Dendritic cell treated with granulocyte-macrophage colony-stimulating factor and Interleukin-4, amounts not matched to agents 40 ng/mL and 50 ng/mL, for 4 days (primary cell): ENCODE data around the gene VPS18.

Experiments
- H3K27ac Mint-ChIP-seq: one replicate; pipeline ENCODE4 v1.8.0; 2022; ENCODE audit warnings: mild to moderate bottlenecking, mixed read lengths
- H3K27me3 Mint-ChIP-seq: one replicate; pipeline ENCODE4 v1.8.0; 2022; ENCODE audit warnings: mild to moderate bottlenecking, mixed read lengths
- H3K36me3 Mint-ChIP-seq: one replicate; pipeline ENCODE4 v1.8.0; 2022; ENCODE audit warnings: low read depth, mixed read lengths
- H3K4me1 Mint-ChIP-seq: one replicate; pipeline ENCODE4 v1.8.0; 2022; ENCODE audit warnings: low read depth, mixed read lengths
- H3K4me3 Mint-ChIP-seq: one replicate; pipeline ENCODE4 v1.8.0; 2022; ENCODE audit warnings: mild to moderate bottlenecking, moderate library complexity, mixed read lengths
- H3K9me3 Mint-ChIP-seq: one replicate; pipeline ENCODE4 v1.8.0; 2022; ENCODE audit warnings: mixed read lengths
- intact Hi-C: fragments of 100-400 bp; cut with micrococcal nuclease; formaldehyde crosslinking; loops from one replicate; pipeline ENCODE4 v1.15.0; 2022

VPS18 gene

DNA sequence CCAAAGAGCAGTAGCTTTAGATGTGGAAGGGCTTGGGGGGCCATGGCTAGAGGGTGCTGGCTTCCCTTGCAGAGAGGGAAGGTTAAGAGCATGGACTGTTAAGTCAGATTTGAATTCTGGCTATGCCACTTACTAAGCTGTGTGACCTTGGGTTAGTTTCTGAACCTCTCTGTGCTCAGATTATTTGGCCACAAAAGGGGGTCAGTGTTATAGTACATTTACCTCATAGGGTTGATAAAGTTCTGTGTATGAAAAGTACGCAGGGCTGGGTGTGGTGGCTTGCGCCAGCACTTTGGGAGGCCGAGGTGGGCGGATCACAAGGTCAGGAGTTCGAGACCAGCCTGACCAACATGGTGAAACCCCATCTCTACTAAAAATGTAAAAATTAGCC, 6.8 kb downstream of the VPS18 start:
- Mint-ChIP-seq H3K27ac (no peak overlapping the region), H3K9me3 (no peaks in the 10 kb centered on the region), H3K27me3 (no peaks in the 10 kb centered on the region), H3K4me1 (peaks cover 76% of the 10 kb centered on the region), H3K4me3 (no peak overlapping the region), H3K36me3 (peaks cover 98% of the 10 kb centered on the region)
- intact Hi-C loops: no loop called here

DNA sequence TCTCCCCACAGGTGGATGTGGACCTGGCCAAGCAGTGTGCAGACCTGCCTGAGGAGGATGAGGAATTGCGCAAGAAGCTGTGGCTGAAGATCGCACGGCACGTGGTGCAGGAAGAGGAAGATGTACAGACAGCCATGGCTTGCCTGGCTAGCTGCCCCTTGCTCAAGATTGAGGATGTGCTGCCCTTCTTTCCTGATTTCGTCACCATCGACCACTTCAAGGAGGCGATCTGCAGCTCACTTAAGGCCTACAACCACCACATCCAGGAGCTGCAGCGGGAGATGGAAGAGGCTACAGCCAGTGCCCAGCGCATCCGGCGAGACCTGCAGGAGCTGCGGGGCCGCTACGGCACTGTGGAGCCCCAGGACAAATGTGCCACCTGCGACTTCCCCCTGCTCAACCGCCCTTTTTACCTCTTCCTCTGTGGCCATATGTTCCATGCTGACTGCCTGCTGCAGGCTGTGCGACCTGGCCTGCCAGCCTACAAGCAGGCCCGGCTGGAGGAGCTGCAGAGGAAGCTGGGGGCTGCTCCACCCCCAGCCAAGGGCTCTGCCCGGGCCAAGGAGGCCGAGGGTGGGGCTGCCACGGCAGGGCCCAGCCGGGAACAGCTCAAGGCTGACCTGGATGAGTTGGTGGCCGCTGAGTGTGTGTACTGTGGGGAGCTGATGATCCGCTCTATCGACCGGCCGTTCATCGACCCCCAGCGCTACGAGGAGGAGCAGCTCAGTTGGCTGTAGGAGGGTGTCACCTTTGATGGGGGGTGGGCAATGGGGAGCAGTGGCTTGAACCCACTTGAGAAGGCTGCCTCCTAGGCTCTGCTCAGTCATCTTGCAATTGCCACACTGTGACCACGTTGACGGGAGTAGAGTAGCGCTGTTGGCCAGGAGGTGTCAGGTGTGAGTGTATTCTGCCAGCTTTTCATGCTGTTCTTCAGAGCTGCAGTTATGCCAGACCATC, 8.6 kb downstream of the VPS18 start:
- H3K4me1 Mint-ChIP-seq: peaks cover 88% of the 10 kb centered on the region
- no peaks in the 10 kb centered on the region for H3K9me3 Mint-ChIP-seq
- H3K27ac Mint-ChIP-seq: peak overlapping the region; percentile 21
- H3K4me3 Mint-ChIP-seq: peak overlapping the region; percentile 20
- intact Hi-C loops: no loop called here
- no peaks in the 10 kb centered on the region for H3K27me3 Mint-ChIP-seq
- peaks cover 79% of the 10 kb centered on the region for H3K36me3 Mint-ChIP-seq

DNA sequence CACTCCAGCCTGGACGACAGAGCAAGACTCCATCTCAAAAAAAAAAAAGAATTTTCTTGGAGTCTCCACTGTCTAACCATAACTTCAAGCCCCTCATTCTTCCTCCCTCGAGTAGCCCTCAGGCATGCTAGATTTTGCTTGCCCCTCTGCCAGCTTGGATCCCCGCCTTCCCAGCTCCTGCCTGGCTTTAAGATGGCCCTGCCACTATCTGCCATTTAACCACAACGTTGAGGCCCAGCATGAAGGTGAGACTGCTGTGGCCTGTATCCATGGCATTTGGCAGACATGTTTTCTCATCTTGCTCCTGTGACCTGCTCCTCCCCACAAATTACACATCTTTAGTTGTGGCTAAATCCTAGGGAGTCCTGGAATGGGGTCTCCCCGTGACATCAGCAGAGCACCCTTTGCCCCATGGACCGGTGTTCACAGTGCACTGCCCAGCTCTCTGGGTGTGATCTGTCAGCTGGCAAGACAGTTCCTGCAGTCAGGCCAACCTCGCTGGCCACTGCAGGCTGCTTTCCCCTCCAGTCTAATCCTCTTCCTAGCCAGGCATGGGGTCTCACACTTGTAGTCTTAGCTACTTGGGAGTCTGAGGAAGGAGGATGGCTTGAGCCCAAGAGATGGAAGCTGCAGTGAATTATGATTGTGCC, 10.4 kb downstream of the VPS18 start:
- no peak overlapping the region for H3K4me3 Mint-ChIP-seq
- H3K36me3 Mint-ChIP-seq: peaks cover 62% of the 10 kb centered on the region
- no peaks in the 10 kb centered on the region for H3K27me3 Mint-ChIP-seq
- H3K27ac Mint-ChIP-seq: peak overlapping the region; percentile 20
- no peaks in the 10 kb centered on the region for H3K9me3 Mint-ChIP-seq
- intact Hi-C loops: loop anchor here (1.0 to 5.0 kb wide), 3 partner anchors 38 to 281 kb away; no protein-coding TSS in a partner anchor
- H3K4me1 Mint-ChIP-seq: peaks cover 93% of the 10 kb centered on the region

DNA sequence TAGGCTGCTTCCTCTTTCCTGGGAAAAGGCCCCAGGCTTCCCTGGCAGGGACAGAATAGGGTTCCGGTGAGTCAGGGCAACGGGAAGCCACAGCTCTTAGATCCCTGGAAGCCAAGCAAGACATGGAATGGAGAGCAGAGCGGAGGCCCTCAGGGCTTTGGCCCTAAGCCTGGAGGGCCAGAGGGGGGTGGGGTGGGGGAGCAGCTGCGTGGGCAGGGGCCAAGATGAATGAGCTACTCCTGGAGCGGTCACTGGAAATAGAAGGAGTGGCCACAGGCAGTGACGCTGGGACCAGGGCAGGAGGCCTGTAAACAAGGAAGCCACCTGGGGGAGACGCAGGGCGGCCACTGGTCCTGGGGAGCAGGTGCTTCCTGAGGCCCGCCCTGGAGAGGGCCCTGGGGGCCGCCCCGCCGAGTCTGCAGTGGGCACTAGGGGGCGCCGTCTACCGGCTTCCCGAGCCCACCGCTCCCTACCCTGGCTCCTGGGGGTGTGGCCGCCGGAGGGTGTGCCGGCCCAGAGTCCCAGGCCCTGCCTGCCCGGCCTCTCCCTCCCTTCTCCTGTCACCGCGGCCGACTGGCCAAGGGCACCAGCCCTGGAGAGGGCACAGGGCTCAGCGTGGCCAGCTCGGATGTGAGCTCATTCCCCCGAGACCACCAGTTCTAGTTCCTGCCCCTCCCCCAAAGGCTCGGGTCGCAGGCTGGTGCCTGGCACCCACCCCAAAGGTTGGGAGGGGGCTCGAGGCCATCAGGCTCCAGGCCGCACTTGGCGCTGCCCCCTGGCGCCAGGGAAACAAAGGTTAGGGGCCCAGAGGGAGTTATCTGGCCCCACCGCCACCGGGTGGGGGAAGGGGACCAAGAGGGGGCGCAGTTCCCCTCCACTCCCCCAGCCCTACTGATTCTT, 12.1 kb downstream of the VPS18 start:
- intact Hi-C loops: loop anchor here (5.0 kb wide), 1 partner anchor 36 kb away; no protein-coding TSS in a partner anchor
- peak overlapping the region; percentile 76 for H3K27ac Mint-ChIP-seq
- no peaks in the 10 kb centered on the region for H3K9me3 Mint-ChIP-seq
- H3K36me3 Mint-ChIP-seq: peaks cover 45% of the 10 kb centered on the region
- H3K27me3 Mint-ChIP-seq: no peaks in the 10 kb centered on the region
- H3K4me3 Mint-ChIP-seq: peak overlapping the region; percentile 42
- H3K4me1 Mint-ChIP-seq: peaks cover 88% of the 10 kb centered on the region

DNA sequence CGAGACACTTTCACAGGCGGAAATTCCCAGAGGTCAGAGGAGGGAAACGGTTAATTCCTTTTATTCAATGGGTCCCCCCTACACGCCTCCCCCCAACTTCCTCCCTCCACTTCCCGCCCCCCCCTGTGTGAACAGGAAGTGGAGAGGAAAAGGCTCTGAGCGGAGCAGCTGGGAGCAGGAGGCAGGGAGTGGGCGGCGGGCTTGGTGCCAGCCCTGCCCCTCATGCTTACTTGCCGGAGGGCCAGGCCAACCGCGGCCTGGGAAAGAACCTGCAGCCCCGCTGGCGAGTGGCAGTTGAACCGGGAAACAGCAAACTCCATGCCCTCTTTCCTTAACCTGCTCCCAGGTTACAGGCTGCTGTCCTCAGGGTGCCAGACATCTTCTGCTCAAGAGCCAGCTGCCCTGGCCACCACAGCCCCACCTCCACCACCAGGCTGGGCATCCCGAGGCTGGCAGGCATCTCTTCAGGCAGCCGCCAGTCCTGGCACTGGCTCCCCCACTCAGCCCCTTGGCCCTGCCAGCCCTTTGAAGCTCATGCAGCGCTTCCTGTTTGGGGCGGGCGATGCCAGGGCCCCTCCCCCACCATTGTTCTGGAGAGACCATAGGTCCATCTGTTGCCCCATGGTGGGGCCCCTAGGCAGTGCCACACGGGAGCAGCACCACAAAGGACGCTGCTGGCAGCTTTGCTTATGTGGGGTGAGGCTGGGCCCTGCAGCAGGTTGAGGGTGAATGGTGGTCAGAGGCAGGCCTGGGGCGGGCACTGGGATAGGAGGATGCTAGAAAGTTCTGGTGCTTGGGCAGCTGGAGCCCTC, 12.9 kb downstream of the VPS18 start:
- Mint-ChIP-seq H3K27me3 (no peaks in the 10 kb centered on the region), H3K4me1 (peaks cover 80% of the 10 kb centered on the region), H3K27ac (peak overlapping the region; percentile 76)

DNA sequence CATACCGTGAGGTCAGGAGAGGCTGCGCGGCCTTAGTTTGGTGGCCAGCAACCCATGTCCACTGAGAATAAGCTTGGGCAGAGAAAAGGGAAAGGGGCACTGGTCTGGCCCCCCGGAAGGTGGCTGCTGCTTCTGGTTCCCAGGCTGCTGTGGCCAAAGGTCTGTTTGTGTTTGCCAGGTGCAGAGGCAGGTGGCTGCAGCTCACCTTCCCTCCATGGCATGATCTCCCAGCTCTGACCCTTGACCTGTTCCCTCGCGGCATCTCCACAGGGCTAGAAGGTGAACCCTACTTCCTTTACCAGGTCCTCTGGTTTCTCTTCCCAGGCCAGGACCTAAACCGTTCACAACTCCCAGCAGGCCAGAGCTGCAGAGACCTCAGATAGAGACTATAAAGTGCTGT, 13.8 kb downstream of the VPS18 start:
- H3K36me3 Mint-ChIP-seq: peaks cover 27% of the 10 kb centered on the region
- no peaks in the 10 kb centered on the region for H3K9me3 Mint-ChIP-seq
- peaks cover 71% of the 10 kb centered on the region for H3K4me1 Mint-ChIP-seq
- peak overlapping the region; percentile 30 for H3K27ac Mint-ChIP-seq
- no peak overlapping the region for H3K4me3 Mint-ChIP-seq
- no peaks in the 10 kb centered on the region for H3K27me3 Mint-ChIP-seq
- intact Hi-C loops: loop anchor here (5.0 kb wide), 1 partner anchor 34 kb away; no protein-coding TSS in a partner anchor

More for the DNA sequence above, 12.9 kb downstream of the VPS18 start:
- intact Hi-C loops: loop anchor here (5.0 kb wide), 1 partner anchor 35 kb away; no protein-coding TSS in a partner anchor
- H3K9me3 Mint-ChIP-seq: no peaks in the 10 kb centered on the region
- peaks cover 36% of the 10 kb centered on the region for H3K36me3 Mint-ChIP-seq
- H3K4me3 Mint-ChIP-seq: peak overlapping the region; percentile 57

DNA sequence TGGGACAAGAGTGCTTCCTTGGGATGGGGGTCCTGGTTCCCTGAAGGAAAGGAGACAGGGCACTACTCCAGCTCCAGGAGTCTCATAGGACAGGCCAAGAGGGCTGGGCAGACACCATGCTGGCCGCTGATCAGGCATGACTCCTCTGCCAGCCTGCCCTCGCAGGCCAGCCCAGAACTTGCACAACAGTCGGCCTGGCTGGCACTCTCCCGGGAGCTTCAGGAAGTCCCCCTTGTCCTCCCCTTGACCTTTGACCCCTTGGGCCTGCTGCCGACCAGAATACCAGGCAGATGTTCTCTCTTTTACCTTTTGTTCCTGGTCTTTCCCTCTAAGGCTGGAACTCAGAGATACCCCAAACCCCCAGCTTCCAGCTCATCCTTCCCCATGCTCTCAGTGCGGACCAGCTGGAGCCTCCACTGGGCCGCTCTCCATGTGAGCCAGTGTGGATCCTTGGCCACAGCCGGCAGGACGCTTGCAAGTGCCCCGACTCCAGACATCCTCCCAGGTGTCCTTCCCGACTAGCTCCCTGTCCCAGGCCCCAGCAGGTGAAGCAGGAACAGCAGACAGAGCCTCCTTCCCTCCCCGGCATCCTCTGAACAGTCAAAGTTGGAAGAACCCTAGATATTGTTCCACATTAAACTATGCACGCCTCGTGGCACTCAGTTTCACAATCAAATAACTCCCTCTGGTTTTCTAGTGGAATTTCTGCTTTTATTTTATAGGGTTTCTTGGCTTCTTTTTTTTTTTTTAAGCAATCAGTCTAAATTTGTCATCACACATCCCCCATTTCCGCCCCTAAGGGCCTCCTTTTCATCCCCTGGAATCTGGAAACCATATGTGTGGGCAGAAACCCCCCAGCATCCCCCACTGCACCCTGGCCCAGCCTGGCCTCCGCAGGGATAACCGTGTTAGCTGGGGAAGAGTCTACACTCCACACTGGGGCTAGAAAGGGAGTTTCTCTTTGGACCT, 15.7 kb downstream of the VPS18 start:
- Mint-ChIP-seq H3K4me3 (no peak overlapping the region), H3K36me3 (peaks cover 9% of the 10 kb centered on the region), H3K9me3 (no peaks in the 10 kb centered on the region), H3K27me3 (no peaks in the 10 kb centered on the region), H3K4me1 (peaks cover 52% of the 10 kb centered on the region), H3K27ac (peak overlapping the region; percentile 31)
- intact Hi-C loops: loop anchor here (5.0 kb wide), 1 partner anchor 32 kb away; no protein-coding TSS in a partner anchor

DNA sequence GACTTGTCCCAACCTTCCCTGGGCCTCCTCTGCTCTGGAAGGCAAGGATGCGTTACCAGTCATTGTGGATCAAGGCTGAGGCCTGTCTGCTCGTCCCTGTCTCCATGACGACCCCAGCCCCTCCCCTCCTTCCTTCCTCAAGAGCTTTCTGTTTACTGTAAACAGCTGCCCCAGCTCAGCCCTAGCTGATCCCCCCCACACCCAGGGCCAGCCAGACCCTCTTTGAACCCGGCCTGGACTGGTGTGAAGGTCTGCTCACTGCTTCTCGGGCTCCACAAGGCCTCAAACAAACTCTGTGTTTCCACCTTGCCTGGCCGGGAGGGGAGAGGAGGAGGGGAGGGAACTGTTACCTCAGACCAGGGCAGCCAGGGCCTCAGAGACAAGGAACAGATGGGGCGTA, 16.9 kb downstream of the VPS18 start:
- H3K36me3 Mint-ChIP-seq: no peaks in the 10 kb centered on the region
- no peak overlapping the region for H3K27ac Mint-ChIP-seq
- intact Hi-C loops: no loop called here
- H3K4me3 Mint-ChIP-seq: no peak overlapping the region
- no peaks in the 10 kb centered on the region for H3K9me3 Mint-ChIP-seq
- no peaks in the 10 kb centered on the region for H3K27me3 Mint-ChIP-seq
- peaks cover 41% of the 10 kb centered on the region for H3K4me1 Mint-ChIP-seq

DNA sequence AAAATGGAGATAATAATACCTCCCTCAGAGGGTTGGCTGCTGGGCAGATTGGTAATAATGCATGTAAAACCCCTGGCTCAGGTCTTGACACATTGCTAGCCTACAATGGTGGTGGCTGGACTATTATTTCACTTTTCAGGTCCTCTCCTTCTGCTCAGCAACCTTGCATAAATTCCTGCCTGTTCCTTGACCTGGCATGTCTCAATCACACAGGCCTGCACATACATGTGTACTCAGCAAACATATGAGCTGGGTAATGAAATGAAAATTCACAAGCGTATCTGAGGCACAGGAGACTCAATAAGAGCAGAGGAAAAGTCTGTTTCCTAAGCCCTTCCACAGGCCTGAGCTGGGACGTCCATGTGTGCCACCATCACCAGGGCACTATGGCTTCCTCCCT, 17.4 kb downstream of the VPS18 start:
- H3K27ac Mint-ChIP-seq: no peak overlapping the region
- H3K4me1 Mint-ChIP-seq: peaks cover 36% of the 10 kb centered on the region
- H3K36me3 Mint-ChIP-seq: no peaks in the 10 kb centered on the region
- H3K4me3 Mint-ChIP-seq: no peak overlapping the region
- no peaks in the 10 kb centered on the region for H3K27me3 Mint-ChIP-seq
- no peaks in the 10 kb centered on the region for H3K9me3 Mint-ChIP-seq
- intact Hi-C loops: no loop called here

DNA sequence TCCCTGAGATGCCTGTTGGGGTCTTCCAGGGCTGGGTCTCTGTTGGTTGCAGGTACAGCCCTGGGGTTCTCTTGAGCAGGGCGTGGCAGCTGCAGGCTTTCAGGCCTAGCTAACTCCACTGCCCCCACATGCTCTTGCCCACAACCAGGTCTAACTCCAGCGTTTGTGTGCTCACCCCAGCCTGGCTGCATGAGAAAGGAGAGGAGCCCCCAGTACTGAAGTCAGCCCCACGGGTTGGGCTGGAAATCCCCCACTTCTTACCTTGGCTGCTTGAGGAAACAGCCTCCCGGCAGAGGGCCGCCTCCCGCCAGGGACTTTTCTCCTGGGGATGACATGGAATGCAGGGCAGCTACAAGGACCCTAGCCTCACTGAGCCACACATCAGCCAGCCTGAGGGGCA, 18.2 kb downstream of the VPS18 start:
- H3K4me3 Mint-ChIP-seq: no peak overlapping the region
- no peaks in the 10 kb centered on the region for H3K36me3 Mint-ChIP-seq
- no peaks in the 10 kb centered on the region for H3K27me3 Mint-ChIP-seq
- H3K4me1 Mint-ChIP-seq: peaks cover 28% of the 10 kb centered on the region
- H3K9me3 Mint-ChIP-seq: no peaks in the 10 kb centered on the region
- no peak overlapping the region for H3K27ac Mint-ChIP-seq
- intact Hi-C loops: no loop called here

DNA sequence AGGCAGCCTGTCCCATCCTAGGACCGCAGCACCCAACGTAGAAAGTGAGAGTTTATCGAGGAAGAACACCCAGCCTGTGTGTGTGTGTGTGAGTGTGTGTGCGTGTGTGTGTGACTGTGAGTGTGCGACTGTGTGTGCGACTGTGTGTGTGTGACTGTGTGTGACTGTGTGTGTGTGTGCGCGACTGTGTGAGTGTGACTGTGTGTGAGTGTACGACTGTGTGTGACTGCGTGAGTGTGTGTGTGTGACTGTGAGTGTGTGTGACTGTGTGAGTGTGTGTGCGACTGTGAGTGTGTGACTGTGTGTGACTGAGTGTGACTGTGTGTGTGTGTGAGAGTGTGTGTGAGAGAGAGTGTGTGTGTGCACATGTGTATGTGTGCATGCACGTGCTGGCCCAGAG, 19.8 kb downstream of the VPS18 start:
- Mint-ChIP-seq H3K27me3 (no peaks in the 10 kb centered on the region), H3K4me3 (no peak overlapping the region), H3K4me1 (peaks cover 15% of the 10 kb centered on the region), H3K9me3 (no peaks in the 10 kb centered on the region), H3K27ac (no peak overlapping the region), H3K36me3 (no peaks in the 10 kb centered on the region)
- intact Hi-C loops: no loop called here

DNA sequence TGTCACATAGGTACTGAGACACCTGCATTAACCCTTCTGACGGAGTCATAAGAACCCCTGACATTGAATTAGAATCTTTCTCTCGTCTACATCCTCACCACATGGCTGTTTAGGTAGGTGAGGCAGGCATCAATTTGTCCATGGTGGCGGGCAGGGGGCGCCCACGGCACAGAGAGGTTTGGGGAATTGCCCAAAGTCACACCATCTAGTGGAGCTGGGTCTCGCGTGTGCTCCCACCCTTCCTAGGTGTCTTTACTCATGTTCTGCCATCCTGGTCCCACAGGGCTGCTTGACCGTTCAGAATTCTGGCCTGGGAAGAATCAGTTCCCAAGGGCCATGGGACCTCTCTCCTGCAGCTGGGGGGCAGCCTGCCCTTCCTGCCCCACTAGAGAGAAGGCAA, 20.2 kb downstream of the VPS18 start:
- intact Hi-C loops: no loop called here
- Mint-ChIP-seq H3K4me3 (no peak overlapping the region), H3K27ac (no peak overlapping the region), H3K36me3 (no peaks in the 10 kb centered on the region), H3K27me3 (no peaks in the 10 kb centered on the region), H3K9me3 (no peaks in the 10 kb centered on the region), H3K4me1 (peaks cover 10% of the 10 kb centered on the region)
